Ishikawa (cell line): ENCODE results near the gene ATG7.

Experiments
- CEBPB ChIP-seq: IDR thresholded peaks from 2 replicates; pipeline ENCODE4 v1.6.1; 2012
- CREB1 ChIP-seq: IDR thresholded peaks from 2 replicates; pipeline ENCODE4 v1.6.1; 2012; ENCODE audit warnings: low read depth
- FOXM1 ChIP-seq: IDR thresholded peaks from 2 replicates; pipeline ENCODE4 v1.6.1; 2012; ENCODE audit warnings: low read depth, borderline replicate concordance
- MAX ChIP-seq: IDR thresholded peaks from 2 replicates; pipeline ENCODE4 v1.6.1; 2012
- NFIC ChIP-seq: IDR thresholded peaks from 2 replicates; pipeline ENCODE4 v1.6.1; 2012
- TAF1 ChIP-seq: IDR thresholded peaks from 2 replicates; pipeline ENCODE4 v1.6.1; 2012; ENCODE audit warnings: low read depth, mild to moderate bottlenecking
- TCF12 ChIP-seq: IDR thresholded peaks from 2 replicates; pipeline ENCODE4 v1.6.1; 2012; ENCODE audit warnings: low read depth
- TF ChIP-seq, protein P1 (sequence below): IDR thresholded peaks from 2 replicates; pipeline ENCODE4 v1.6.1; 2012; ENCODE audit warnings: low read depth, mild to moderate bottlenecking

DNA sequence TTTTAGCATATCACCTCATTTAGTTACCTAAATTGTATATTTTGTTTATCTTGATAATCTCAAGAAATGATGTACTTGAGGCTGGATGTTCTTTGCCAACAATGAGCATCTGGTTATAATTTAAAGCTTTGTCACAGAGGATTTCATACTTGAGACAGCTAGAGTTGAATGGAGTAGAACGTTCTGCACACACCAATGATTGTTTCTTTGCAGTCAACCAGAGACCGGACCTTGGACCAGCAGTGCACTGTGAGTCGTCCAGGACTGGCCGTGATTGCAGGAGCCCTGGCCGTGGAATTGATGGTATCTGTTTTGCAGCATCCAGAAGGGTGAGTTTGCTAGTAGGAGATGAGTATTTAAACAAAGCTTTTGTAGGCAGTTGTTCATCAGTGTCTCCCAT, 90.4 kb downstream of the ATG7 start:
- TF ChIP-seq TAF1 (no peak), CEBPB (no peak), MAX (no peak), FOXM1 (no peak), NFIC (no peak), TCF12 (no peak), CREB1 (no peak)
- TF ChIP-seq, protein P1, sequence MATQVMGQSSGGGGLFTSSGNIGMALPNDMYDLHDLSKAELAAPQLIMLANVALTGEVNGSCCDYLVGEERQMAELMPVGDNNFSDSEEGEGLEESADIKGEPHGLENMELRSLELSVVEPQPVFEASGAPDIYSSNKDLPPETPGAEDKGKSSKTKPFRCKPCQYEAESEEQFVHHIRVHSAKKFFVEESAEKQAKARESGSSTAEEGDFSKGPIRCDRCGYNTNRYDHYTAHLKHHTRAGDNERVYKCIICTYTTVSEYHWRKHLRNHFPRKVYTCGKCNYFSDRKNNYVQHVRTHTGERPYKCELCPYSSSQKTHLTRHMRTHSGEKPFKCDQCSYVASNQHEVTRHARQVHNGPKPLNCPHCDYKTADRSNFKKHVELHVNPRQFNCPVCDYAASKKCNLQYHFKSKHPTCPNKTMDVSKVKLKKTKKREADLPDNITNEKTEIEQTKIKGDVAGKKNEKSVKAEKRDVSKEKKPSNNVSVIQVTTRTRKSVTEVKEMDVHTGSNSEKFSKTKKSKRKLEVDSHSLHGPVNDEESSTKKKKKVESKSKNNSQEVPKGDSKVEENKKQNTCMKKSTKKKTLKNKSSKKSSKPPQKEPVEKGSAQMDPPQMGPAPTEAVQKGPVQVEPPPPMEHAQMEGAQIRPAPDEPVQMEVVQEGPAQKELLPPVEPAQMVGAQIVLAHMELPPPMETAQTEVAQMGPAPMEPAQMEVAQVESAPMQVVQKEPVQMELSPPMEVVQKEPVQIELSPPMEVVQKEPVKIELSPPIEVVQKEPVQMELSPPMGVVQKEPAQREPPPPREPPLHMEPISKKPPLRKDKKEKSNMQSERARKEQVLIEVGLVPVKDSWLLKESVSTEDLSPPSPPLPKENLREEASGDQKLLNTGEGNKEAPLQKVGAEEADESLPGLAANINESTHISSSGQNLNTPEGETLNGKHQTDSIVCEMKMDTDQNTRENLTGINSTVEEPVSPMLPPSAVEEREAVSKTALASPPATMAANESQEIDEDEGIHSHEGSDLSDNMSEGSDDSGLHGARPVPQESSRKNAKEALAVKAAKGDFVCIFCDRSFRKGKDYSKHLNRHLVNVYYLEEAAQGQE = no peak
